Effector CD8-positive, alpha-beta T cell (primary cell): Measurements from ENCODE around the gene PHEX.

Experiments
- DNase-seq: peaks from one replicate; lab custom pipeline; 2025; lab: John Stamatoyannopoulos, UW
- total RNA-seq, 4 experiments: gene quantifications; one replicate each; lab custom pipeline; 2026; lab: John Stamatoyannopoulos, UW

PHEX gene
- total RNA-seq = 0.54 to 1.1 (median 0.90) reads per million in 4 experiments

DNA sequence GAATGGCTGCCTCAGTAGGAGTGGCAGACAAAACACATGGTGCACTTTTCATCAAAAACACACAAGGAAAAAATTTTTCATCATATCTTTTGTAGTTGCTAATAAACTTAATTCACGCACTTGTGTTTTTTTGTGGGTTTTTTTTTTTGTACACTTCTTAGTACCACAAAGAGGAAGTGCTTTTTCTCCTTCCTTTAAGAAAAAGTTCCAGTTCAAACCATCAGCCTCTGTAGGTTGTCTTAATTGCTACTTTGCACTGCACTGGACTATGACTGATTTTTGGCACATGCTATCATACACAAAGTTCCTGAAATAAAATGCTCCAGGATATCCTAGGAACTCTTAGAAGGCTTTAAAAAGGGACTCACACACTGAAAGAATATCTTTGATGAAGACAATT is at the start of gene PHEX:
Gene PHEX, plus strand, starts transcription at position 242 of the 400 bp plus-strand sequence. CDS start 681 bp downstream, outside the sequence.
- no peak for DNase-seq

DNA sequence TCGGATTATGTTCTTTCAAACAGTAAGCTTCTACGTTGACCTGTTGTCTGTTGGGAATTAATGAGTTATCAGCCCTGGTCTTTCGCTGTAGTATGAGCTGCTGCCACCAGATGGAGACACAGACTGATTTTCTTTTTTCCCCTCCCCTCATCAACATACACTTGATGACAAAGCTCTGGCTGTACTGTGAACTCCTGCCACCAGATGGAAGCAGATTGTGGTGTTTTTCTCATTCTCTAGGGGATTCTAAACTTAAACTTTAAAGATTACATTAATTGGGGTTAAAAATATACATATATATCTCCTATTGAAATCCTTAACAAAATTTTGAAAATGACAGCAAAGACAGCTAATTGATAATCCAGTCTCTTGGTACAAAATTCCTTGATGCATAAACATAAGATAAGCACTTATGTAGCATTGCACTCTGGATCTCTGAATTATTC is 46.8 kb upstream of the PHEX start:
- peak; percentile 24 for DNase-seq

DNA sequence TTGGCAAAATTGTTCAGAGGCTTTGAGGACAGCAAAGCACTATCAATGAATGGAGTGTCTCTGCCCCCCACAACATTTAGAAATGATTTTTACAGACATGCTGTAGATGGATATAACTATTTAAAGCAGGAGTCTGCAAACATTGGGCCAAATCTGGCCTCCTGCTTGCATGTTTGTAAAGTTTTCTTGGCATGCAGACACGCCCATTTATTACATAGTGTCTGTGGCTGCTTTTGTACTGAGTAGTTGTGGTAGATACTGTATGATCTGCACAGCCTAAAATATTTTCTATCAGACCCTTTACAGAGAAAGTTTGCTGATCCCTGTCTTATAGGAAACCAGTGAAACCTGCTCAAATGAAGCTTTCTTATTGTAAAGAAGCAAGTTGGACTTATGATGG is 45.5 kb upstream of the PHEX start:
- no peak for DNase-seq

DNA sequence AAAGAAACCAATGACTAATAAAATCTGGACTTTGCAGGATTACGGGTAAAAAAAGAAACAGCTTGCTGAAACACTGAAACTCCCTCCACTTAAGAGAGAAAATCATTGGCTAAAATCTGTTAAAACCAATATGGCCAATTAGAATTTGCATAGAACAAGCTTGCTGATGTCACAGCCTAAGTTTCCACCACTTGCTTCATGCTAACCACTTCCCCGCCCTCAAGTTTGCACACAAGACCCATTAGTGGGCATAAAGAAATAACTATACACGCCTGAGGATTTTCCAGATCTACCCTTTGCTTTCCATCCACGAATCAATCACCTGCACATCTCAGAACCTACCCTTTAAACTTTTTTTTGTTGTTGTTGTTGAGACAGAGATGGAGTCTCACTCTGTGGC is 42.7 kb upstream of the PHEX start:
- DNase-seq = no peak

DNA sequence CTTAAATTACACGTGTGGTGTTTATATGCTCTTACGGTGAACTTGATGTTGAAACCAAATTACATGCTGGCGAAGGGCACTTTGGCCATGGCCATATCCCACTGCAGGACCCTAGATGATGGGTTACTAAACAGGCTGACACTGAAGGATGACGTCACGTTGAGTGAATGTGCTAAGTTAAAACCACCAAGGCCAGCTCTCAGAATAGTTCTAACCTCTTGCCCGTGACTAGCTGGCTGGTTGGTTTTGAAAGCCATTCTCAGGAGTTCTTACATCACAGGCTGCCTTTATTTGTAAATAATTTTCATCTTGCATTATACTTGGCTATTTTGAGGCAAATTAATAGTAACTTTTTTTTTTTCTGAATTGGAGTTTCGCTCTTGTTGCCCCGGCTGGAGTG is 41.3 kb upstream of the PHEX start:
- no peak for DNase-seq

DNA sequence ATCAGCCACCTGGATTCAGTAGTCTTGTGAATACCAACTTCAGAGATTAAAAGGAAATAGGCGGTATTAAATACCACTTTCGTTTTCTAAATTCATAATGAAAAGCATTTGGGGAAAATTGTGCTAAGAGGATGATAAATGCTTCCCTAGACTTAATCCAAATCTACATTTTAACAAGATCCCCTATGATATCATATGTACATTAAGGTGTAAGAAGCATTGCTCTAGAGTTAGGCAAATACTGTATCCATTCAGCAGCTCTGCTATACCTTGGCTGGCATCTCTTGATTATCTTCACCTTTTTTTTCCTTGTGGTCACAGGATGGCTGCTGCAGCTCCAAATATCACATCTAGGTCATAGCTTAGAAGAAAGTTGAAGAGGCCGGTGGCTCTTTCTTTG is 40.6 kb upstream of the PHEX start:
- no peak for DNase-seq

DNA sequence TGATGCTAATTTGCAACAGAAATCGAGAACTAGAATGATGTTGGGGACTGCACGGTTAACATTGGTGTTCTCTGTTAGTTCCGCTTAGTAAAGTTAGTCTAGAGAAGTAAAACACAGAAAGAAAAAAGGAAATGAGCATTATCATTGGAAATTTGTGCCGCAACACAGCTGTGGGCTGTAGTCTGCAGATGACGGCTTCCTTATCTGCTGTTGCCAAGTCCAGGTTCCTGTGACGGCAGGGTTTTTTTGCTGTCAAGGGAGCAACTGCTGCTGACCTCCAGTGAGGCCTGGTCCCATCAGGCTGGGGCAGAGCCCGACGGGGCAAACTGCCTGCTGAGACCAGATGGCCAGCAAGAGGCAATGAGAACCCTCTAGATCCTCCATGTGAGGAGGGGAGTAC is 38.9 kb upstream of the PHEX start:
- DNase-seq = no peak

DNA sequence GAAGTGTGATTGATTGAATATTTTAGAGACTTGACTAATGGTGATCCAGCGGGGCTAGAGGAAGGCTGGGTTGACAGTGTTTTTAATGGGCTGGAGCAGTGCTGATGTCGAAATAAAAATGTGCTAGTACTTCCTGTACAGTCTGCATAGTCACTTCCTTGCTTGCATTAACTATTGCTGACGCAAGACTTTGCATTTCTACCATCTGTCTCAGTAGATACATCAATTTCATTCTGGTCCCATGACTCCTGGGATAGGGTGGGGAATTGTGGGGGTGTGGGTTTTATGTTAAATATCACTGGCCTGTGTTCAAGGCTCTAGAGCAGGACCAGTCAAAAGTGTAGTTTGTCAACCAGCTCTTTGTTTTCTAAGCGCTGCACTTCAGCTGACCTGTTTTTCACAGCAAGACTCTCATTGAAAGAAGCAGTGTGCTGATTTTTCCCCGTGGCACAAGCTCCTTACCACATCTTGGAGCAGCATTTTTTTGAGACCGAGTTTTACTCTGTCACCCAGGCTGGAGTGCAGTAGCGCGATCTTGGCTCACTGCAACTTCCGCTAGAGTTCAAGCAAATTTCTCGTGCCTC is 35.2 kb upstream of the PHEX start:
- no peak for DNase-seq

DNA sequence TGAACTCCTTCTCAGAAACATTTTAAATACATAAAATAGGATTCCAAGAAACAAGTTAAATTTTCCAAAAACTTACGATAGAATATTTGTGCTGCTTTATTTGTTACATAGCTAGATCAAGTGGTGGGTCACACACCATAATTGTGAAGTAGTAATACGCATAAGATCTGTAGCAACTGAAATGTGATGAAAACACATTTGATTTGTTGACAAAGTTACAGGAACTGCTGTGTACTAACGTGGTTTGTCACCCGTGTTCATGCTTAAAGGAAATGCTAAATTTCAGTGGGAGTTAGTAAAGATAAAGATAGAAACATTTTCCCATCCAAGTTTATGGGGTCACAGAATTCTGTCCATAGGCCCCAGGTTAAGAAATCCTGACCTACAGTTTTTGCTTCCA is 34.1 kb upstream of the PHEX start:
- DNase-seq = no peak

DNA sequence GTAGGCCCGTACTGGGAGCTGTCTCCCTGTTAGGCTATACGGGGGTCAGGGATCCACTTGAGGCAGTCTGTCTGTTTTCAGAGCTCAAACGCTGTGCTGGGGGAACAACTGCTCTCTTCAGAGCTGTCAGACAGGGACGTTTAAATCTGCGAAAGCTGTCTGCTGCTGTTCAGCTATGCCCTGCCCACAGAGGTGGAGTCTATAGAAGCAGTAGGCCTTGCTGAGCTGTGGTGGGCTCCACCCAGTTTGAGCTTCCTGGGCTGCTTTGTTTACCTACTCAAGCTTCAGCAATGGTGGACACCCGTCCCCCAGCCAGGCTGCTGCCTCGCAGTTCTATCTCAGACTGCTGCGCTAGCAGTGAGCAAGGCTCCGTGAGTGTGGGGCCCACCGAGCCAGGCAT is 27.3 kb upstream of the PHEX start:
- no peak for DNase-seq

DNA sequence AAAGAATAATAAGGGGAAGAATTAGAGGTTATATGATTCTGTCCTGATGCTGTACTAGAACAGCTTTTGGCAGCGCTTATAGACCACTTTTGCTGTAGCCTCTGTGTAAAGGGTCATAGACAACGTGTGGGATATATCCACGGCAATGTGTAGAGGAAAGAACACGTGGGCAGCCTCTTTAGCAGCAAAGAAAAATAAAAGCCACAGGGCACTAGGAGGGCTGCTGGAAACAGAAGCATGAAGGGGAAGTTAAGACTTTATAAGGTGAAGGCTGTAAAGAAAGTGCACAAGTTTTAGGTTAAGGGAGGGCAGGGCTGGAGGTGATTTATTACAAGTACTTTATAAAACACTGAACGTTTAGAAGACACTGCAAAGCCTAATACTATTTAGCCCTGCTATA is 20.1 kb upstream of the PHEX start:
- DNase-seq = no peak

DNA sequence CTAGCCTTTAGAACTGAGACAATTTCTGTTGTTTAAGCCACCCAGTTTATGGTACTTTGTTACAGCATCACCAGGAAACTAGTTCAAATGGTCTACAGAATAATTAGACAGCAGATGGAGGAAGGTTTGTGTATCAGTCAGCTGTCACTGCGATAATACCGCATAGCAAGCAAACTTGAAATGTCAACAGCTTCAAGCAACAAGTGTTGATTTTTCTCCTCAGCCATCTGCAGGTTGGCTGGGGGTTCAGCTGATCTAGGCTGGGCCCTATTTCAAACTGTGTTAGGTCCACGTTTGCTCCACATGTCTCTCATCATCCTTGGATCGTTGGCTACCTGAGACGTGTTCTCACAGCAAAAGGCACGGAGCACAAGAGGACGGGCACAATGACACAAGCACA is 19.2 kb upstream of the PHEX start:
- no peak for DNase-seq

DNA sequence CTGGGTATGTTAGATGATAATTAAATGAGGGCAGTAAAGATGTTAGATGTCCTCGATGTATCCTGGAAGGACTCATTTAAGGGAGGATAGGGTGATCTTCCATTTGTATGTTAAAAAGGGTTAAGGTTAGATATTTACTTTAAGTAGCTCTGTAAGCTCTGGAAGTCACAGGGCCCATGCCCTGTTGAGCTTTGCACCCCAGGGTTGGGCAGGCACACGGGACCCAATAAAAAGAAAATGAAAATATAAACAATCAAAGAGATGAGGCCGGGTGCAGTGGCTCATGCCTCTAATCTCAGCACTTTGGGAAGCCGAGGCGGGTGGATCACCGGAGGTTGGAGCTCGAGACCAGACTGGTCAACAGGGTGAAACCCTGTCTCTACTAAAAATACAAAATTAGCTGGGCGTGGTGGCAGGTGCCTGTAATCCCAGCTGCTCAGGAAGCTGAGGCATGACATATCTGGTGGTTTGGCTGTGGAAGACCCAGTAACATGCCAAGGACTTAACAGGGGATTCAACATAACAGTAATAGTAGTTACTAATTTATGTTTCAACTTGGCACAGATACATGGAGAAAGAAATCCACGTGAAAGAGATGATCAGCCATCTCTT is 16.9 kb upstream of the PHEX start:
- no peak for DNase-seq

DNA sequence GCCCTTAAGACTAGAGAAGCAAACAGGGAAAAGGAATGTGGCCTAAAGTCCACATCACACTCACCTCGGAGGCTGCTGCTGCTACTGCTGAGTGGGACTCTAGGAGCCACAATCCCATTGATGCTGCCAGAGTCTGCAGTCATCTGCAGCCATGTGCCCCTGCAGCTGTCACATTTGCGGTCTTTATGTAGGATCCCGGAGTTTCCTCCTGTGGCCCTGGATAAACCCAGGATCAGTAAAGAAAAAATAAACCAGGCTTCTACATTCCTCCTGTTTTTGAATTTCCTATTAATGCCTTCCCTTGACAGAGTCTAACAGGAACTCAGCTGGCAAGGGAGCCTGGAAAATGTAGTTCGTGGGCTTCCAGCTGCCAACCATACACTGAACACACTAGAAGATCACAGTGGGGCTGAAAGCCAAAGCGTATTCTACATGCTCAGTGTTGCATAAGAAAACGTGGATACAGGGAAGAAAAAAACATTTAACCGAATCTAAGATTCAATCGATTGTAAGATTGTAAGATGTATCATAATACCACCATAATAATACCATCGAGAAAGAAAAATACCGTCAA is 10.3 kb upstream of the PHEX start:
- DNase-seq = no peak

DNA sequence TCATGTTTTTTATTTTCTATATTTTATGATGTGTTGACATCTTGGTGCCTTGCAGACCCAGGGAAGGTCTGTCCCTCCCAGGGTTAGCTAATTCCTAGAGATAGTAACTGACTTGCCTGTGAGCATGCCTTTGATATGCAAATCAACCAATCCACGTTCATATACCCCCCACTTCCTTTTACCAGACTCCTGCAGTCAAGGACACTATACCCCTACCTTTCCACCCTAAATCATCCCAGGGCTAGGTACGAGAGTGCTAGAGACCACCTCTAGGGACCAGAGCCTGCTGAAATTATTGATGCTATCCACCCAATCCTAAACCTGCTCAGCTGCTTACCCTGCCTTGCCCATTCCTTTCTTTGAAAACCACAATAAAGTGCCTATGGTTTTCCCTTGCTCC is 7.5 kb upstream of the PHEX start:
- no peak for DNase-seq

DNA sequence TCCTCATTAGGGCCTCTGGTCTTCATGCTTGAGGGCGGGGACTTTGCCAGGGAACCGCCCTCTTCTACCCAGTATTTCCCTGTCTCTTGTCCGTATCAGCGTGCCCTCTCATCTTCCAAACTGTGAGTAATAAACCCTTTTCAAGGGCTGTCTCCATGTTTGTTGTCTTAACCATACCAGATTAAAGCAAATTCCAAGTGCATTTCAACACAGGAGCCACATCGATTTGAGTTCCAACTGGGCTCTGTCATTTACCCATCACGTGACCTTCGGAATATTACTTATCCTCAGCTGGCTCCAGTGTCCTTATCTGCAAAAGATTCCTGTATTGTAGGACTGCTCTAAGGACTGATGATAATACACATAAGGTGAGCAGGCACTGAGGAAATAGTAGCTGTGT is 6.4 kb upstream of the PHEX start:
- DNase-seq = no peak

DNA sequence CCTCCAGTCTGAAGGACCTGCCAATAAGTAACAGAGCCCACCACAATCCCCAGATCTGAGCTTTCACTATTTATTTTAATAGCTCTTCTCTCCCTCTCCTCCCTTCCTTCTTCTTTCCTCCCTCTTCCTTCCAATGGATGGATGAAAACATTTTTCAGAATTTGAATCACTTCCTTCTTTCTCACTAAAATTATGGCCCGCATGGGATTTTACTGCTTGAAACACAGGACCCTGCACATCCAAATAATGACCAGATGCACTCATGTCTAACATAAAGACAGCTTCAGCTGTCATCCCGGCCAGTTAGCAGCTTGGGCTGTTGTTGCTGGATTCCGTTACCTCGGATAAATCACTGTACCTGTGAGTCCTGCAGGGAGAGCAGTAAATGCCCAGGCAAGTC is 5.4 kb upstream of the PHEX start:
- no peak for DNase-seq

DNA sequence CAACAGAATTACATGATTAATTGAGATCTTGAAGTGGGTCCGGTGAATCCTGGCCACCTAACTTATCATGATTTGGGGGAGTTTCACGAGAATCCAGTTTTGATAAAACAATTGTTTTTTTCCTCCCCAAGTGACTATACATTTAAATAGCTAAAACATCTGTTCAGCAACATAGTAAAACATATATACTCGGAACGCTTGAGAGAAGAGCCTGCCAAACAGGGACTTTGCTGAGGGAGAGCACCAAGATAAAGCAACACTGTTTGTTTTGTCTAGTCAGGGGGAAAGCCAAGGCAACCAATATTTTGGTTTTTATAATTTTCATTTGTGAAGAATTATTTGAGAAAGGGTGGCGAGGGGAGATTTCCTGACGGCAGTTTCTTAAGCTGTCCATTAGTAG is 381 bp downstream of the PHEX start:
- DNase-seq = no peak

DNA sequence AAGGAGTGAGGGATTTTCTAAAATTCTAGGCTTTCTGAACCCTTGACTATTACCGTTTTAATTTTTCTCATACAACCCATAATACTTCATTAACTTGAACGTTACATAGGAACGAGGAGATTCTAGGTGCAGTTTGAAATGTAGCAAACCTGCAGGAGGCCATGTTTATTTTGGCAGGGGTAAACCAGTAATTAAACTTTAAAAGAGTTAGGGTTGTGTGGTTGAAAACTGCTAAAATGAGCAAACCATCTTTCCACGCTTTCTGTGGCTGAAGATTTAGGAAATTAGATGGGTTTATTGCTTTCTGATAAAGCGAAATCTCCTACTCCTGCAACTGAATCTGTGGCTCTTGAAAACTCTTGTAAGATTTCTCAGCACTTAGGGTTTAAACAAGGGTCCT is 1.7 kb downstream of the PHEX start:
- no peak for DNase-seq

DNA sequence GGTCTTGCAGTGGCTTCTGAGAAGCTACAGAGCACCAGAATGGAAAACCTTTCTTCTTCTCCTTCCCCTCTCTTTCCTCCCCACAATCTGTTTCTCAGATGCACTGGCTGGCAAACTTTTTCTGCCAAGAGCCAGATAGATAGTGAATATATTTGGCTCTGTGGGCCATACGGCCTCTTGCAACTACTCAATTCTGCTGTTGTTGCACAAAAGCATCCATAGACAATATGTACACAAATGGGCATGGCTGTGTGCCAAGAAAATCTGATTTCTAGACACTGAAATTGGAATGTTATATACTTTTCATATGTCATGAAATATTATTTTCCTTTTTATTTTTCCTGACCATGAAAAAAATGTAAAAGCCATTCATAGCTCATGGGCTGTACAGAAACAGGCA is 3.1 kb downstream of the PHEX start:
- no peak for DNase-seq

DNA sequence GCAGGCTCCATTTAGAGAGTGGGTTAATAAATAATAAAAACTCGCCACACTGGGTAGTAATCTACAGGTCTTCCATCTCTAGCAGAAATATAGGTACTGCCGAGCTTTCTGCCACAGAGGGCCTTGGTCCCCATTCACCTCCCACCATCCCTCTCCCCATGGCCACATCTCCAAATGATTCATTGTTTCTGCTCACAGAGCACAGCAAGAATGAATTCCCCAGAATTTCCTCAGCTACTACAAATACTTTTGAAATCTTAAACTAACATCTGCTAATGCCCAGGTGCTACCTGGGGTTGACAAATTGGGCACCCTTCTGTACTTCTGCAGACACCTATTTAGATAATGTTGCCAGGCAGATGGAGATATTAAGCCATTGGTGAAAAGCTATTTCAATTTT is 5.1 kb downstream of the PHEX start:
- DNase-seq = no peak

DNA sequence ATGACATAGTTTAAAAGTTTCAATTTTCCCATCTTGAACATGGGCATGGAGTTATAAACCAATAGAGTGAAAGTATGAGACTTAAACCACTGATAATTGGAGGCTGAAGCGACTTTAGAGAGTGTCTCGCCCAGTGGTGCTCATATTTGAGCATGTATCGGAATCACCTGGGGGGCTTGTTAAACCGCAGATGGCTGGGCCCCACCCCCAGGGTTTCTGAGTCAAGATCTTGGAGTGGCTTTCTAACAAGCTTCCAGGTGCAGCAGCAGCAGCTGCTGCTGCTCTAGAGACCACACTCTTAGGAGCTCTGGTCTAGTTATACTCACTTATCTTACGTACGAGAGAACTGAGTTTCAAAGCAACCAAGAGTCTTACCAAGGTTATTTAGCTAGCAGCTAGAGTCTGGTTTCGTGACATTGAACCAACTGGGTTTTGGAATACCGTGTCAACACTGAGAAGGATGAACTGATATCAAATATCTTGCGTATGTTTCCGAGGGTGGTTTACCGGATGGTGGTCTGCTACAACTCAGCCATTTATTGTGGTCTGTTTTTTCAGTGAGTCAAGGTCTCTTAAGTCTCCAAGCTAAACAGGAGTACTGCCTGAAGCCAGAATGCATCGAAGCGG is 5.9 kb downstream of the PHEX start:
- no peak for DNase-seq

DNA sequence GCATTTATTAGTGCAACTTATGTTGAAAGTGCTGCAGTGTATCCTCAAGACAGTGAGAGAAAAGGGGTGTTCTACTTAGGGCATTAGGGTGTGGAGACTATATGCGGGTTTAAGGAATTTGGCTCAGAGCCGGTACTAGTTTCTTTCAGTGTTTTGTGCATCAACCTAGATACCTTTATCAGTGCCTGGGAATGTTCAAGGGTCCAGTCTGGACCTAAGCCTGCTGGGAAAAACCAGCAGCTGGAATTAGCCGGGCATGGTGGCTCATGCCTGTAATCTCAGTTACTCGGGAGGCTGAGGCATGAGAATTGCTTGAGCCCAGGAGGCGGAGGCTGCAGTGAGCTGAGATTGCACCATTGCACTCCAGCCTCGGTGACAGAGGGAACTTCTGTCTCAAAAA is 7.4 kb downstream of the PHEX start:
- DNase-seq = no peak
